A549 treated with dexamethasone at 1 μM for 4 hours (cell line): ENCODE results near the gene ESRRG. TPM values are rescaled to one million over a fixed set of nuclear protein-coding genes. Genes with fewer than 3 reads are reported as not detected.

Experiments used
- total RNA-seq: library from RNA; stranded (reverse); fragments of 200-300 nt; extraction: Qiagen RNA extraction; gene quantifications from 5 replicates; pipeline ENCODE4 v1.2.3, GENCODE V29; 2022

Gene ESRRG
- total RNA-seq, result not detected in 5 replicates

GRCh38 chr1:216723274-216723780 is at the start of gene ESRRG:
Gene ESRRG, minus strand, starts transcription at chr1:216723429. Its CDS starts 130 bp downstream, at chr1:216723299.

